HG03520 (cell line): Measurements from ENCODE around the gene DIDO1.
"Not testable (repeated sequence)": the region's sequence is repeated elsewhere in the genome, so short reads cannot be mapped to it uniquely, and the experiment has no call there.

Experiments used
- ATAC-seq: cut with Tn5 transposase; IDR thresholded peaks from one replicate; pipeline ENCODE4 v1.9.1; 2021; ENCODE audit warnings: mild to moderate bottlenecking, moderate library complexity; ENCODE audit not compliant: unreplicated experiment

Gene DIDO1

GRCh38 chr20:62880935-62881661 is 45.2 kb downstream of the DIDO1 start:
- no peak for ATAC-seq

GRCh38 chr20:62880147-62880934 is 46.0 kb downstream of the DIDO1 start:
- no peak for ATAC-seq

- ATAC-seq: no peak
These were observed 46.8 kb downstream of the DIDO1 start for GRCh38 chr20:62879275-62880146.

GRCh38 chr20:62878244-62879038 is 47.9 kb downstream of the DIDO1 start:
- ATAC-seq: no peak

- ATAC-seq: no peak
These were observed 49.1 kb downstream of the DIDO1 start for GRCh38 chr20:62876902-62877816.

GRCh38 chr20:62876501-62876901 is 49.8 kb downstream of the DIDO1 start:
- no peak for ATAC-seq

GRCh38 chr20:62875419-62876361 is 50.6 kb downstream of the DIDO1 start:
- ATAC-seq: no peak

GRCh38 chr20:62874964-62875344 is 51.4 kb downstream of the DIDO1 start:
- ATAC-seq: no peak

GRCh38 chr20:62873681-62874031 is 52.6 kb downstream of the DIDO1 start:
- ATAC-seq: not testable (repeated sequence)

- ATAC-seq: no peak
These were observed 53.0 kb downstream of the DIDO1 start for GRCh38 chr20:62873280-62873679.

- no peak for ATAC-seq
These were observed 53.4 kb downstream of the DIDO1 start for GRCh38 chr20:62872862-62873261.

GRCh38 chr20:62872184-62872847 is 54.0 kb downstream of the DIDO1 start:
- no peak for ATAC-seq

GRCh38 chr20:62864207-62864606 is 62.1 kb downstream of the DIDO1 start:
- no peak for ATAC-seq

GRCh38 chr20:62861726-62862336 is 64.5 kb downstream of the DIDO1 start, which contains the start of gene TCFL5:
Gene TCFL5, minus strand, starts transcription at chr20:62861822. Its CDS starts 152 bp downstream, at chr20:62861670.
- peak; percentile 67 for ATAC-seq

- ATAC-seq: peak; percentile 32
These were observed 65.2 kb downstream of the DIDO1 start for GRCh38 chr20:62860924-62861691.

- ATAC-seq: no peak
These were observed 65.8 kb downstream of the DIDO1 start for GRCh38 chr20:62860391-62860923.
